ENCODE data around the gene HNRNPK. TPM values are rescaled to one million over a fixed set of nuclear protein-coding genes. Genes with fewer than 3 reads are reported as not detected.

Gene HNRNPK
- total RNA-seq: 630 TPM

GRCh38 chr9:83979812-83980394 is at the start of gene HNRNPK:
Gene HNRNPK, minus strand, starts transcription at chr9:83980215. Its CDS starts 1,963 bp downstream, at chr9:83978252.

GRCh38 chr9:83980395-83981125 is 545 bp upstream of the HNRNPK start, which contains the start of gene RMI1:
Gene RMI1, plus strand, starts transcription at chr9:83980805. Its CDS starts 20,182 bp downstream, at chr9:84000987.

GRCh38 chr9:83920927-83921707 is 58.9 kb downstream of the HNRNPK start, which contains the start of gene KIF27:
Gene KIF27, minus strand, starts transcription at chr9:83921432. Its CDS starts 5,841 bp downstream, at chr9:83915591.

Small RNA genes within 50 kb of the gene (small RNA-seq; reads per million reads assigned to genes)
- not detected for gene RF00019

Other genes starting within 250 kb of the HNRNPK start
- gene GKAP1, start 162.4 kb downstream of the HNRNPK start, total RNA-seq: 18.5 TPM
- gene KIF27, start 58.8 kb downstream of the HNRNPK start, total RNA-seq: 17.5 TPM
- 17.8 TPM for gene RMI1, start 590 bp upstream of the HNRNPK start, total RNA-seq